Measurements from ENCODE around the gene NUP93. TPM values are rescaled to one million over a fixed set of nuclear protein-coding genes. Genes with fewer than 3 reads are reported as not detected.
"Not testable (repeated sequence)": the region's sequence is repeated elsewhere in the genome, so short reads cannot be mapped to it uniquely, and the experiment has no call there.

NUP93 gene
- polyA plus RNA-seq, 1 donor, result 42.0 TPM

DNA sequence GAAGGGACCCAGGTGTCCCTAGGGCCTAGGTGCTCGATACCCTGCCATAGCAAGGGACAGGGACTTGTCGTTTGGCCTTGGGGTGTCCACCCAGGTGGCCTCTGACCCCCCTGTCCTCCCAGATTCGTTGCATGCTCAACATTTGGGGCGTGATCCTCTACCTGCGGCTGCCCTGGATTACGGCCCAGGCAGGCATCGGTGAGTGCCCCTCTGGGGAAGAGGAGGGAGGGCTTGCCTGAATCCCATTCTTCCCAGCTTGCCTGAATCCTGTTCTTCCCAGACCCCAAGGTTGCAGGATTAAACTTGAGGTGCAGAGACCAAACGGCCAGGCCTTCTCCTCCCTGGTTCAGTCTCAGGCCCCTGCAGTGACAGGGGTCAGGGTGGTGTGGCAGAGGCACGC lies 138.2 kb downstream of the NUP93 start:
- no peak for DNase-seq (ENCODE audit: low read depth)

DNA sequence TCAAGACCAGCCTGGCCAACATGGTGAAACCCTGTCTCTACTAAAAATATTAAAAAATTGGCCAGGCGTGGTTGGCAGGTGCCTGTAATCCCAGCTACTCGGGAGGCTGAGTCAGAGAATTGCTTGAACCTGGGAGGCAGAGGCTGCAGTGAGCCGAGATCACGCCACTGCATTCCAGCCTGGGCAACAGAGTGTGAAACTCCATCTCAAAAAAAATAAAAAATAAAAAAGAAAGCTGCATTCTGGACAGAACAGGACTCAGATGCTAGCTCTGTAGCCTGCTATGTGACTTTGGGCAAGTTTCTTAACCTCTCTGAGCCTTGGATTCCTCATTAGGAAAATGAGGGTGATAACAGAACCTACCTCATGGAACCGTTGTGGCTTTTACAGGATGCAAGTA lies 138.8 kb downstream of the NUP93 start:
- DNase-seq (ENCODE audit: low read depth), result not testable (repeated sequence)

DNA sequence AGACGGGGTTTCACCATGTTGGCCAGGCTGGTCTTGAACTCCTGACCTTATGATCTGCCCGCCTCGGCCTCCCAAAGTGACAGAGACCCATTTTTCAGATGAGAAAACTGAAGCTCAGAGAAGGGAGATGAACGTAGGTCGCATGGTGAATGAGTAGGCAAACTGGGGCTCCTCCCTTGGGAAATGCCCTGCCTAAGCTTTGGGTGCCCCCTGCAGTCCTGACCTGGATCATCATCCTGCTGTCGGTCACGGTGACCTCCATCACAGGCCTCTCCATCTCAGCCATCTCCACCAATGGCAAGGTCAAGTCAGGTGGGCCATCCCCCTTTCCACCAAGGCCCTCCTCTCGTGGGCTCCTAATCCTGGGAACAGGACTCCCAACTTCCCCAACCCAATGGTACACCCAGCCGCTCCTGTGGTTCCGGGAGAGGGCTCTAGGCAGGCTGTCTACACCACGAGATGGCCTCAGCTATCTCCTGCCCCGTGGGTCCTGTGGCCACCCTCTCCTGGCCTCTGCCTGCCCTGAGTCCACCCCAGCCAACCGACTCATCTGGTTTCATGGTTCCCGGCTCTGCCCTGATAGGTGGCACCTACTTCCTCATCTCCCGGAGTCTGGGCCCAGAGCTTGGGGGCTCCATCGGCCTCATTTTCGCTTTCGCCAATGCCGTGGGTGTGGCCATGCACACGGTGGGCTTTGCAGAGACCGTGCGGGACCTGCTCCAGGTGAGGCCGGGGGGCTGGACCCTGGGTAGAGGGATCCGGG lies 139.8 kb downstream of the NUP93 start:
- DNase-seq (ENCODE audit: low read depth), result no peak

DNA sequence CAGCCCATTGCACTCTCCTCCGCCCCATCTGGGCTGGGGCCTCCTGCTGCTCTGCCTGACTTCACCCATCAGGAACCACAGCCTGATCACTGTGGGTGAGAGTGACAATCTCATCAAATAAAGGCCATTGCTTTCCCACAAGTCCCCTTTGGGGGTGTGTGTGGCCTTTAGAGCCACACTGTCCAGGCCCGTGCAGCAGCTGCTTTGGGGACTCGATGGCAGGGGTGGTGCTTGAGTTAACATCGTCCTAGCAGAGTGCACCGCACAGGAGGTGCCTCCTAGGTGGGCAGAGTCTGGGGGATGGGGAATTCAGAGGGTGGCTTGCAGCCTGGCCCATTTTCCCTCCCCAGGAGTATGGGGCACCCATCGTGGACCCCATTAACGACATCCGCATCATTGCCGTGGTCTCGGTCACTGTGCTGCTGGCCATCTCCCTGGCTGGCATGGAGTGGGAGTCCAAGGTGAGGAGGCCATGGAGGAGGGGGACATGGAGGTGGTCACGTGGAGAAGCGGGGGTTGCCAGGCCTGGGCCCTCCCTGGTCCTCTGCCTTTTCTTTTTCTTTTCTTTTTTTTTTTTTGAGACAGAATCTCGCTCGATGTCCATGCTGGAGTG lies 140.5 kb downstream of the NUP93 start:
- no peak for DNase-seq (ENCODE audit: low read depth)

DNA sequence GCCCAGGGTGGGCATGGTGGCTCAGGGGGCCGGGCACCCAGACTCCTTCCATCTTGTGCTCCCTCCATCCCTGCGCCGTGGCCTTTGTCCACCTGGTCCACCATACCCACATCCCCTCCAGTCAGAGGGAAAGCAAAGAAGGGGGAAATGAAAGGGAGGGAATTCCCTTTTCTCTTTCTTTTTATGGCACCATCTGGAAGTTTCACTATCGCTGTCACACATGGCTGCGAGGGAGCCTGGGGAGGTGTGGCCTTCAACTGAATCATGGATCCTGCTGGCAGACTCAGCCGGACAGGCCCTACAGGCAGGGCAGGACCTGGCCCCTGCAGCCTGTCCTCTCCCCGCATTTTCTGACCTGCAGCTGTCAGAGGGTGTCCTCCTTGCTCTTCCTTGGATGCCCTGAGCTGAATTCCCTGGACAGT lies 141.3 kb downstream of the NUP93 start:
- DNase-seq (ENCODE audit: low read depth), result no peak

DNA sequence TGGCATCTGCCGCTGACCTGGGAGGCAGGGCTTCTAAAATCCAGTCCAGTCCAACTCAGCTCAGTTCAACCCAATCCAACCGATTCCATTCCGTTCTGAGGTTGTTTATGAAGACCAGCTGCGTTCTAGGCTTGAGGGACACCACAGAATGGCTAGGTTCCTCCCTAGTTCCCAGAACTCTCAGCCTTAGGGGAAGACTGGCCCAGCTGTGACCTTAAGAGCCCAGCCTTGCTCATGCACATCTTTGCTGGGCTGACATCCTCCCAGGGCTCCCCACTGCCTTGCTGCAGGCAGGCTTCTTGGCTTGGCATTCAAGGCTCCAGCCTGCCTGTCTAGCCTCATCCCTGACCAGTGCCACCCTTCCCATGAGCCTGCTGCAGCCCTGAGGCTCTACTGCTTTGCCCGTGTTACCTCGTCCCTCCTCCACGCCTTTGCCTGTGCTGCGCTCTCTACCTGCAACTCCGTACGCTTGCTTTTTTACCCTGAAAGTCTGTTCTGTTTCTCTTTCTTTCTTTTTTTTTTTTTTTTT lies 143.0 kb downstream of the NUP93 start:
- DNase-seq (ENCODE audit: low read depth), result no peak

DNA sequence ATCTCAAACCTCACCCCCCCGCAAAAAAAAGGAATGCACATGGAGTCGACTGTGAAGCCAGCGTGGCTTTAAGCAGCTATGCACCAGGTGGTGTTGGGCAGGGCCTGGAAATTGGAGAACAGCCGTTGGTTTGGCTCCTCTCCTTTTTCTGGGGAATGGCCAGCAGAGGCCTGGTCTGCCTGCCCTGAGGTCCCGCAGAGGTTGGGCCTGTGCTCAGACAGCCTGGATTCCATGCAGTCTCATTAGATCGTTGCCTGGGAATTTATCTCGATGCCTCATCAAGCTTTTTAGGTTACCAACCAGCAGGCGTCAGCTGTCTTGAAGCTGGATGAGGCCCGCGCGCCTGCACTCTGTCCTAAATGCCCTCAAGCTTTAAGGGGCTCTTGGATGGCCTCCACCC lies 144.9 kb downstream of the NUP93 start:
- no peak for DNase-seq (ENCODE audit: low read depth)

DNA sequence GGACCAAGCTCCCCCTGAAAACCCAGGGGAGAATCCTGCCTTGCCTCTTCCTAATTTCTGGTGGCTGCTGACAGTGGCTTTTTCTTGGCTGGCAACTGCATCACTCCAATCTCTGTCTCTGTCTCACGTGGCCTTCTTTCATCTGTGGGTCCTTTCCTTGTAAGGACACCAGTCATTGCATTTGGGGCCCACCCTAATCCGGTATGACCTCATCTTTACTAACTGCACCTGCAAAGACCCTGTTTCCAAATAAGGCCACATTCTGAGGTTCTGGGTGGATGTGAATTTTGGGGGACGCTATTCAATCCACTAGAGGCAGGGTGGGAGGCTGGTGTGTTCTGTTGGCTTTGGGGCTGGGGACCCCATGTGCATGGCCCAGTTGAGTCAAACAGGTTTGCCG lies 146.1 kb downstream of the NUP93 start:
- DNase-seq (ENCODE audit: low read depth), result no peak

DNA sequence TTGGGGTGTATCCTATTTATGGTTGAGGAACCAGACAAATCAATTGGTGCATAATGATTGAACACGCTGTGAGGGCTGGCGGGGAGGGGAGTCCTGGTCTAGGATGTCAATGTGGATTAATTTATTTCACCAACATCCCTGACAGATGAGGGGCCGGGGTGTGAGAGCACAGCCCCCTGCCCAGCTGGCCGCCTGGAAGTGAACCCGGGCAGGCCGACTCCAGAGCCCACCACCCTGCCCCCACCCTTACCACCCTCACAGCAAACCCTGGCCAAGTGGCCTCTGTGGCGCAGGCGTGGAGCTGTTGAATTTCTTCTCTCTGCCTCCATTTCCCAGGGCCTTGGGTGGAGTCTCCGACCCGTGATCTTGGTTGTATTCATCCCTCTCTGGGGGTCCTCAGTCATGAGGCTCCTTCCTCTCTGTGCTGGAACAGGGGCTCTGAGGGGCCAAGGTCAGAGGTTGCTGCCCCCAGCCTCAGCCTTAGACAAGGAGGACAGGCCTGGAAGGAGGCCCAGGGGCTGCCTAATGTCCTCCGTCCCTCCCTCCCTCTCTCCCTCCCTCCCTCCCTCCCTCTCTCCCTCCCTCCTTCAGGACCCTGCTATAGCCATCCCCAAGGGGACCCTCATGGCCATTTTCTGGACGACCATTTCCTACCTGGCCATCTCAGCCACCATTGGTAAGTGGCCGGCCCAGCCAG lies 147.7 kb downstream of the NUP93 start:
- DNase-seq (ENCODE audit: low read depth), result no peak

DNA sequence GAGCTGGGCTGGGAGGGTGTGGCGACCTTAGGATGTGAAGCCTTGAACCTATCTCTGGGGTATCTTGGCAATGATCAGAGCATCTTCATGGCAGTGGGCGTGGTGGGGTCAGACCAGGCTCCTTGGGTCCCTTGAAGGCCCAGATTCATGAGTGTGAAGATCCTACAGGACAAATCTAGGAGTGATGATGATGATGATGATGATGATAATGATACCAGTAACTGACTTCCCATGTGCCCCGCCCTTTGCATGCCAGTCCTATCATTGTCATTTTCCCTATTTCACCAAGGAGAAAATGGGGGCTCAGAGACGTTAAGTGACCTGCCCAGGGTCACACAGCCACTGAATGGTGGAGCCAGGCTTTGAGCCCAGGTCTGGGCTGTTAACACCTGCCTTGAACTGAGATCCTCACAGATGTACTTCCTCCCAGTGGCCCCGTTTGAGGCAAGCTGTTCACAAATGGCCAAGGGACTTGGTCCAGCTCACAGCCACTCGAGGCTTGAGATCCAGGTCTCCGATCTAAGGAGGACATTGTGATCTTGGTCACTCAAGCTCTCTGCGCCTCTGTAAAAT lies 148.4 kb downstream of the NUP93 start:
- no peak for DNase-seq (ENCODE audit: low read depth)

DNA sequence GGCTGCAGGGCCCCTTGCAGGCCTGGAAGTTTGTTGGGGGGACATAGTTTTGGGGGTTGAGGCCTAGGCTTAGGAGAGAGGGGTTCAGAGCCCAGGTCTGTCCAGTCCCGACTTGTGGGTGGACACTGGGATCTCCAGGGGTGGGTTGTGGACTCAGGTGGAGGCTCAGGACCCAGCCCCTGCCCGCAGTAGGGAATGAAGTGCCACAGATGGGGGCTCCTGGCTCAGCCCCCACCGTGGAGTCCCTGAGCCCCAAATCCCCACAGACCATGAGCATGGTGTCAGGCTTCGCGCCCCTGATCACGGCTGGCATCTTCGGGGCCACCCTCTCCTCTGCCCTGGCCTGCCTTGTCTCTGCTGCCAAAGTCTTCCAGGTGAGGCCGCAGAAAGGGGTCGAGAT lies 149.3 kb downstream of the NUP93 start:
- no peak for DNase-seq (ENCODE audit: low read depth)

DNA sequence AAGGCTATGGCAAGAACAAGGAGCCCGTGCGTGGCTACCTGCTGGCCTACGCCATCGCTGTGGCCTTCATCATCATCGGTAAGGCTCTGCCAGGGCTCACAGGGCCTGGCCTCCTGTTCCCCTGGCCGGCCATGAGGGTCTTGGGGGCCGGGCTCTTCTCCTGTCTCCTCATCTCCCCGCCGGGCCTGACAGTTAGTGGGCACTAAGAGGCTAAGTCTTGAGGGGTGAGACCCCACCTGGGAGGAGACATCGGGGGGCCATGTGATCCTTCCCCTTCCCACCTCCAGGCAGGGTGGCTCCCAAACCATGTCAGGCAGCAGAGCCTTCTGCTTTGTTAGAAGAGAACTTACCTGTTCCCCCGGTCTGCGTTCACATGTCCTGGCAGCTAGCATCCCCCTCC lies 150.2 kb downstream of the NUP93 start:
- DNase-seq (ENCODE audit: low read depth), result no peak

DNA sequence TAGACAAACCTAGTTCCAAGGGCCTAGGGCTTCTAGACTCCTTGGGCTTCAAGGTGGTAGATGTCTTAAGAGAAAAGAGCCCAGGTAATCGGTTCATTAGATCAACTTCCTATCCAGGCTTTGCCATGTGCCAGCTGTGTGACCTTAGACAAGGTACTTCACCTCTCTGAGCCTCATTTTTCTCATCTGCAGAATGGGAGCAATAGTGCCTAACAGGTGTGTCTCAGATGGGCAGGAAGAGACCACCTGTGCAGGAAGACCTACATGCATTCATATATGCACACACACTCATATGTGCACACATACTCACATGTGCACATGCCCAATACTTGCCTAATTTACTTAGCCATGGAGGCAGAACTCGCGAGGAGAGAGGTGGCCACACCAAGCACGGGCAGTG lies 150.8 kb downstream of the NUP93 start:
- DNase-seq (ENCODE audit: low read depth), result no peak

DNA sequence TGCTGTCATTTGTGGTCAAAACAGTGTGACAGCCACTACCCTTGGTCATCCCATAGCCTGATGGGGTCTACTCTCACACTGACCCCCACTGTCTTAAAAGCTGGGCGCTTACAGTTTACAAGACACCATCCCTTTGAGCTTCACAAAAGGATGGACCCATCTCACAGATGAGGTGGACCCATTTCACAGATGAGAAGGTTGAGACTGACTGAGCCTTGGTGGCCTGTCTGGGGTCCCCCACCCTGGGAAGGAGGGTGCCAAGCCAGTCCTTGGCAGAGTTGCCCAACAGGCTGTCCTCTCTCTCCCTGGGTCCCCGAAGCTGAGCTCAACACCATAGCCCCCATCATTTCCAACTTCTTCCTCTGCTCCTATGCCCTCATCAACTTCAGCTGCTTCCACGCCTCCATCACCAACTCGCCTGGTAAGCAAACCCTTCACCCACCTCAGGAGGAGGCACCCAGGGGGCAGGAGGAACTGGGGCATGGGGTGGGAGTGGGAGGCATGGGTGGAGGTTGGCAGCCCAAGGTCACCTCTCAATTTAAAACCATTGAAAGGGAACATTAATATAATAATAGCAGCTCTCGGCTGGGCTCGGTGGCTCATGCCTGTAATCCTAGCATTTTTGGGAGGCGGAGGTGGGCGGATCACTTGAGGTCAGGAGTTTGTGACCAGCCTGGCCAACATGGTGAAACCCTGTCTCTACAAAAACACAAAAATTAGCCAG lies 152.3 kb downstream of the NUP93 start:
- no peak for DNase-seq (ENCODE audit: low read depth)

DNA sequence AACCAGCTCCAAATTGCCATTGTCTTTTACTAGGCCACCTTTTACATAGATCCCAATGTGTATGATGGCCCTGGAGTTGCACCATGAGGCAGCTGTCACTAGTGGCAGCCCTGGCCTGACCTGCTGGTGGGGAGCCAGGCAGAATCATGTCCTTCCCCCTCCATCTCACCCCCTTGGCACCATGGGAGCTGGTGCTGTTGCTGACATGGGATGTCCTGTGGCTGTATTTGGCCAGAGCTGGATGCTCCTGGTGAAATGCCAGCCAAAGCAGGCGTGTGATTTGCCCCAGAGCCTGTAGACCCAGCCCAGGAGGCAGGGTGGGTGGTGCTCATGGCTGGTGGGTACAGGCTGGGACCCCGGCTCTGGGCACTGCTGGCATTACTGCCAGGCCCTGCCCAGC lies 153.7 kb downstream of the NUP93 start:
- no peak for DNase-seq (ENCODE audit: low read depth)

DNA sequence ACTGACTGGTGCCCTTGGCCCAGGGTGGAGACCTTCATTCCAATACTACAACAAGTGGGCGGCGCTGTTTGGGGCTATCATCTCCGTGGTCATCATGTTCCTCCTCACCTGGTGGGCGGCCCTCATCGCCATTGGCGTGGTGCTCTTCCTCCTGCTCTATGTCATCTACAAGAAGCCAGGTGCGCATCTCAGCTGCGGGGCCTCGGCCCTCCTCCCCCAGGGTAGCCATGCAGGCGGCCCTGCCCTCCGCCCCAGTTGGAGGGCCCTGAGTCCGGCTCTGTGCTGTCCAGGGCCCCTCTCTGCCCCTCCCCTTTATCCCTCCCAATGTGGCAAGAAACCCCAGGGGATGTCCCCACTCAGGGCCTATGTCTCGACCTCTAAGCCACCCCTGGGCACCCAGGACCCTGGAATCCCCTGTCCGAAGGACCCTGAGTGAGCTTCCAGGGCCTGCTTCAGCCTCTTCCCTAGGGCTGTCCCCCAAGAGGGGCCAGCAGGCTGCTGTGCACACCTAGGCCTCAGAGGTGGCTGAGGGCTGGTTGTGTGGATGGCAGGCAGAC lies 154.2 kb downstream of the NUP93 start:
- DNase-seq (ENCODE audit: low read depth), result no peak

DNA sequence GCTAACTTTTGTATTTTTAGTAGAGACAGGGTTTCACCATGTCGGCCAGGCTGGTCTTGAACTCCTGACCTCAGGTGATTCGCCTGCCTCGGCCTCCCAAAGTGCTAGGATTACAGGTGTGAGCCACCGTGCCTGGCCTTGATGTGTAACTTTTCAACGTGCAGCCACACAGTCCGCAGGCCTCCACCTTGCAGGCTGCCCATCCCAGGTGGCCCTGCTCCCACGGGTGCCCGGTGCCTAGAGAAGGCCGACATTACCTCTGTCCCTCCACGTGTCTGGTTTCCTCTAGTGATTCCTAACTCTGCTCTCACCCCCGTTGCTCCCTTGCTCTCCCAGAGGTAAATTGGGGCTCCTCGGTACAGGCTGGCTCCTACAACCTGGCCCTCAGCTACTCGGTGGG lies 155.0 kb downstream of the NUP93 start:
- DNase-seq (ENCODE audit: low read depth), result not testable (repeated sequence)

DNA sequence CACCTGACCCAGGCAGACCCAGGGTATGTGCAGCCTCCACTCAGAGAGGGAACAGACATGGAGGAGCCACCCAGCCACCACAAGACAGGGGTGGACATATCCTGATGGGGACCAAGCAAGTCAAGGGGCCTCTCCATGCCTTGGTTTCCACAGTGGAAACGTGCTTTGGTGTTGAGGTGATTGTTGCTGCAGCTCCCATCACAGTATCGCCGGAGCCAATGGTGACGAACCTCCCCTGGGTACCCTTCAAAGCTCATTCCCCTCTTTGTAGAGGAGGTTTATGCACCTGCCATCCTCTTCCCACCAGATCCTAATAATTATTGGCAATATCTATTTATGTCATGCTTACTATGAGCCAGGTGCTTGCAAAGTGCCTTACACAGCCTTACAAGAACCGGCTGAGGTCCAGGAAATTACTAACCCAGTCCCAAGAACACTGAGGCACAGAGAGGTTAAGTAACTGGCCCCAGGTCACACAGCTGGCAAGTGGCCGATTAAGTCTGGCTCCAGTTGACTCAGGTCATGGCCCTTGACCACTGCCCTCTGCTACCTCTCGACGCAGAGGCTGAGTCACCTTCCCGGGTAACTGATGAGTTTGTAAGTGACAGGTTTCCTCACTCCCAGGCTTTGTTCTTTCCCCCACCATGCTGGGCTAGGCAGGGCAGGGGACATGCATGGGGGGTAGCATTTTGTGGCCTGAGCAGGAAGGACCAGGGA lies 155.7 kb downstream of the NUP93 start:
- no peak for DNase-seq (ENCODE audit: low read depth)

DNA sequence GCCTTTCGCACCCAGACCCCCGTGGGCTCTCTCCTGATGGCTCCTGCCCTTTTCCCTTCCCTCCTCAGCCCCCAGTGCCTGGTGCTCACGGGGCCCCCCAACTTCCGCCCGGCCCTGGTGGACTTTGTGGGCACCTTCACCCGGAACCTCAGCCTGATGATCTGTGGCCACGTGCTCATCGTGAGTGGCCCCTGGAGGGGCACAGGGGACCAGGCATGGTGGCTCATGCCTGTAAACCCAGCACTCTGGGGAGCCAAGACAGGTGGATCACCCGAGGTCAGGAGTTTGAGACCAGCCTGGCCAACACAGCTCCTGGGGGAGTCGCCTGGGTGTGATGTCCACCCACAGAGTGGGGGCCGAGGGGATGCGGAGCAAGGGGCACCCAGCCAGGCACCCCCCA lies 156.4 kb downstream of the NUP93 start:
- DNase-seq (ENCODE audit: low read depth), result no peak

DNA sequence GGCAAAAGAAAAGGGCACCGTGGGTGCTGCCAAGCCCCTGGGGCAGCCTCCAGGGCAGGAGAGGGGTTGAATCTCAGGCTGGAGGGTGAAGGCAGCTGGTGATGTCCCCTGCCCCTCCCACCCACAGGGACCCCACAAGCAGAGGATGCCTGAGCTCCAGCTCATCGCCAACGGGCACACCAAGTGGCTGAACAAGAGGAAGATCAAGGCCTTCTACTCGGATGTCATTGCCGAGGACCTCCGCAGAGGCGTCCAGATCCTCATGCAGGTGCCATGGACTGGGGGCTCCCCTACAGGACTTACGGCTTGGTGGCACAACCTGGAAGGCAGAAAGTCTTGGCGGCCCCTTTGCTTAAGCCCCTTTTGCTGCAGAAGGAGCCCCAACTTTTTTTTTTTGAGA lies 156.9 kb downstream of the NUP93 start:
- DNase-seq (ENCODE audit: low read depth), result no peak

DNA sequence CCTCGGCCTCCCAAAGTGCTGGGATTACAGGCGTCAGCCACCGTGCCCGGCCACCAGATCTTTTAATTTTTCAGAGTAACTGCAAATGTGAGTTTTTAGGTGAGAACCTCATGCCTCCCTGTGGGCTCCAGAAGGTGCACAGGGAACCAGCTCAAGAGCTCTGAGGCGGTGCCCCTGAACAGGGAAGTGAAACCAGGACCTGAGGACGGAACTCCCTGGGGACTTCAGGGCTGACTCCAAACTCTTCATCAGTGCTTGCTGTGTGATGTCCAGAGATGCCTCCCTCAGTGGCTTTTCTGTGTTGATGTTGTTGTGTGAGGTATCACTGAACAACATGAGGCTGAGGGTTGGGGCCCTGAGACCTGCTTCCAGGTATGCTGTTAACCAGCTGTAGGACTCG lies 158.9 kb downstream of the NUP93 start:
- no peak for DNase-seq (ENCODE audit: low read depth)
